RPMI7951 (cell line): ENCODE data around the gene MTA3. TPM values are rescaled to one million over a fixed set of nuclear protein-coding genes. Genes with fewer than 3 reads are reported as not detected.

Experiments used
- DNase-seq: peaks from one replicate; pipeline ENCODE4 v3.0.0-alpha.2; 2012; ENCODE audit warnings: low read depth
- total RNA-seq: library from RNA; depleted of rRNA; stranded (reverse); fragments of >200 nt; shearing (Covaris generic); gene quantifications from 2 replicates; pipeline ENCODE4 v1.2.3, GENCODE V29; 2014; rRNA removed

Gene MTA3
- total RNA-seq, 1 experiment from 2014 or later, result 28.0 TPM

DNA sequence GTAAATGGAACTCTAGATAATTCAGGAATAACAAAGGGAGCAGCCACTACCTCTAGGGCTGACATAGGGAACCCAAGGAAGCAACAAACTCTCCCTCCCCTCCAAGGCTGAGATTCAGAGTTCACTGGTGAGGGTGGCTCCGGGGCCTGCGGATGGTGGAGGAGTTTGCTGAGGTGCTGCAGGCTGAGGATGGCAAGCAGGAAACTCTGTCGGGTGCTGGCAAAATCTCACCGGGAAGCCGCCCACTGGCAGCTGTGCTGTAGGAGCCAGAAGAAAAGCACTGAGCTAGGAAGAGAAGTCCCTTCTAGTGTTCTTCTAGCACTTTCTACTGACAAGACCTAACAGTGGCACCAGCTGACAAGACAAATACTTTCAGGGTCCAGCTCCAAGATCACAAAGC lies 236.5 kb downstream of the MTA3 start:
- no peak for DNase-seq

Other genes starting within 250 kb of the MTA3 start
- gene COX7A2L, start 207.4 kb upstream of the MTA3 start, total RNA-seq, result 188 and 215 TPM in 2 replicates
- under 0.01 and 0.29 TPM in 2 replicates for gene KCNG3, start 74.7 kb upstream of the MTA3 start, total RNA-seq
- not detected in 2 replicates for gene OXER1, start 195.5 kb downstream of the MTA3 start, total RNA-seq
- gene HAAO, start 224.0 kb downstream of the MTA3 start, total RNA-seq, result not detected in 2 replicates